GM19372 (cell line): Measurements from ENCODE around the gene NBL1.

ENCODE experiments used
- ATAC-seq: cut with Tn5 transposase; IDR thresholded peaks from one replicate; pipeline ENCODE4 v1.9.1; 2021; ENCODE audit warnings: mild to moderate bottlenecking, low read depth, moderate library complexity; ENCODE audit not compliant: unreplicated experiment

NBL1 gene

GRCh38 chr1:19643602-19644394 lies at the start of gene NBL1:
Gene NBL1, plus strand, starts transcription at chr1:19644311. Its CDS starts 10,720 bp downstream, at chr1:19655031.
- ATAC-seq = peak; percentile 66

GRCh38 chr1:19596065-19596713 lies 47.9 kb upstream of the NBL1 start:
- ATAC-seq = no peak

DNA sequence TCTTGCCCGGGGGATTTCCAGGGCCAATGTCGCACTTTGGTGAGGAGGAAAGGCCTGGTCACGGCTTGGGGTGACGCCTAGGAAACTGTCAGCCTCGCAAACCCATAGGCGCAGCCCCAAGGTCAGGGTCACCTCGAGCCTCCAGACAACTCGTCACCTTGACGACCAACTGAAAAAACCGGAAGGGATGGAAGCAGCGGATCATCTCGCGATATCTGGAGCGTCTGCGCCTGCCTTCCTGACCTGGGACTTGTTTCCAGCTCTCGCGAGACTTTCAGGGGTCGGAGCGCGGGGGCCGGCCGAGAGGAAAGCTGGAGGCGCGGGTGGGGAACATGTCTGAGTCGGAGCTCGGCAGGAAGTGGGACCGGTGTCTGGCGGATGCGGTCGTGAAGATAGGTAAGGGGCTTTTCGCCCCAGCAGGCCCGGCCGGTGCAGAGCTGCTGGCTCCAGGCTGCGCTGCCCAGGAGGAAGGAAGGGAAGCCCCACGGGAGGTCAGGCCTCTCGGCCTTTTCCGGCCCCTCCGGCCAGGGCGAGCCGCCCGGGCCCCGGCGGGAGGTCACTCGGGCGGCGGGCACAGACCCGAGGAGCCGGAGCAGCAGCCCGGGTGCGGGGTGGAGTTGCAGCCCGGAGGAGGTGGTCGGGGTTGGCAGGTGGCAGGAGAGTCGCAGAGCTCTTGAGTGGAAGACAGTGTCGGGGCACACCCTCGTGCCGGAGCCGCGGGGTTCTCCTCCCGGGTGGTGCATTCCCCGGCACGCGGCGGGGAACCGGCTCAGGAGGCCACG lies 47.2 kb upstream of the NBL1 start:
- peak; percentile 82 for ATAC-seq

GRCh38 chr1:19597496-19598309 lies 46.4 kb upstream of the NBL1 start:
- no peak for ATAC-seq

- no peak for ATAC-seq
These were observed 44.3 kb upstream of the NBL1 start for GRCh38 chr1:19599810-19600209.

DNA sequence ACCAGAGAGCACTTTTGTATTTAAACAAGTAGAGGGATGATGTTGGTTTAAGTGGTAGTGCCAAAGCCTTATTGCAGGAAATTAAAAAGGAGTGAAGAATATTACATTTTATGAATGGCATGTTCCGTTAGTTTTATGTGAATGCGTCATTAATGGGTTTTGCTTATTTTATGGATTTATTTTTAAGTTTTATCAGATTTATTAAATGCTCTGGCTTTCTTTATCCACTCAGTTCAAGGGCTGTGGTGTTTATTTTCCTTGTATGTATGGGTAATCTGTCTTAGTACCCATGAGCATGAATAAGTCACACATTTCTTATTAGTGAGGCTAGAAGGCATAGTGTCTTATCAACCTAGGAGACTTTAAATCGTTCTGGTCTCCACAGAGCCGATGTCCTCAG lies 41.6 kb upstream of the NBL1 start:
- ATAC-seq = no peak

GRCh38 chr1:19605967-19606366 lies 38.1 kb upstream of the NBL1 start:
- ATAC-seq = no peak

DNA sequence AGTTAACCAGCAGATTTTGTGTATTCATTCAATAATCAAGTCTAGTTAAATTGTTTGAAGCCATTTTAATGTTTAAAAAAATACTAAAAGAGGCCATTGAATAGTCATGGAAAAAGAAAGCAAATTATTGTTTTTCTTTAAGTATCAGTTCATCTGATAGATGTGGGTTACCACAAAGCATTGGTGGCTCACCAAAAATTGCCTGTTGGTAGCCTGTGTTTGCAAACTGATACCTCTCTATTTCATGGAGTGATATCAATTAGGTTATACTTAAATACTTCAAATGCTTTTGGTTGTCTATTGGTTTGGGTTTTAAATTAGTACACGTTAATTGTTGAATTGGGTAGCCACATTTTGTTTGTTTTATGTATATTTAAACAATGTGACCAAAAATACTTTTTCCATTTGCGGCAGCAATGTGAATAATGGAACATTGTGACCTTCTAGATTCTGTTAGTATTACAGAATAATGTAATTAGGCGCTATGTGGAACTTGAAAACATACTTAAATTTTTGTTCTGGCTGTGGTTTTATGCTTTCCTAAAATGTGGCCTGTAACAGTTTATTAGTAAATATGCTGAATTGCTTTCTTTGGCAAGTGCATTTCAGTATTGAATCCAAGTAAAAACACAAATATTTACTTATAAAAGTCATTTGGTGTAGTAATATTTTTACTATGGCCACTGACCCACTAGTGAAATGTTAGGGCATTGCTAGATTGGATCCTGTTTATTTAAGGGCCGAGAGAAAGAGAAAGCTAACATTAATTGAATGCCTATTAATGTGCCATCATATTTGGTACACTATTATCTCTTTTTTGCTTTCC lies 37.1 kb upstream of the NBL1 start:
- ATAC-seq = no peak

DNA sequence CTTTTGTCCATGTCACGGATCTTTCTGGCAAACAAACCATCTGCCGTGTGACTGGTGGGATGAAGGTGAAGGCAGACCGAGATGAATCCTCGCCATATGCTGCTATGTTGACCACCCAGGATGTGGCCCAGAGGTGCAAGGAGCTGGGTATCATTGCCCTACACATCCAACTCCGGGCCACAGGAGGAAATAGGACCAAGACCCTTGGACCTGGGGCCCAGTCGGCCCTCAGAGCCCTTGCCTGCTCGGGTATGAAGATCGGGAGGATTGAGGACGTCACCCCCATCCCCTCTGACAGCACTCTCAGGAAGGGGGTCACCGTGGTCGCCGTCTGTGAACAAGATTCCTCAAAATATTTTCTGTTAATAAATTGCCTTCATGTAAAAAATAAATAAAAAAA lies 35.9 kb upstream of the NBL1 start:
- ATAC-seq = no peak

DNA sequence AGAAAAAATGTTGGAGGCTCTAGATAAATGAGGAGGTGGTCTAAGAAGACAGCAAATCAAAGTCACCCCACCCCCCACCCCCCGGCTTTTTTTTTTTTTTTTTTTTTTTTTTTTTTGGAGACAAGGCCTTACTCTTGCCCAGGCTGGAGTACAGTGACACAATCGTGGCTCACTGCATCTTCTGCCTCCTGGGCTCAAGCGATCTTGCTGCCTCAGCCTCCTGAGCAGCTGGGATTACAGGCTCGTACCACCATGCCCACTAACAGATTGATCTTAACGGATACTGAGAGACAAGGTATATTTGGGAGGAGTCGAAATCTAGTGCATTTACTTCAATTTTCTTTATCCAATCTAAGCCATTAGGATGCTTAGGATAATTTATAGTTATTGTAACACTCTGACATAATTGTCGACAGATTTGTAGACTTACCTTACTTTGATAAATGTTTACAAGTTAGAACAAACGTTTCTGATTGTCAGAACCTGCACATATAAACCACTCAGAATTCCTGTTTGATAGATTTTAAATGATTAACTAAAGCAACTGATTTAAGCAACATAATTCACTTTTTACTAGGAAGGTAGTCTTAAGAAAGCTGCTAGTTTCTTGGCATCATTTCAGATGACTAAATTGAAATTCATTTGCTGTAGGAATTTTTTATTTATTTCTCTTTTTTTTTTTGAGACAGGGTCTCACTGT lies 33.7 kb upstream of the NBL1 start:
- ATAC-seq = no peak

GRCh38 chr1:19612530-19612929 lies 31.6 kb upstream of the NBL1 start:
- no peak for ATAC-seq

- ATAC-seq = no peak
These were observed 30.9 kb upstream of the NBL1 start for GRCh38 chr1:19613171-19613703.

GRCh38 chr1:19615438-19615837 lies 28.7 kb upstream of the NBL1 start:
- no peak for ATAC-seq

DNA sequence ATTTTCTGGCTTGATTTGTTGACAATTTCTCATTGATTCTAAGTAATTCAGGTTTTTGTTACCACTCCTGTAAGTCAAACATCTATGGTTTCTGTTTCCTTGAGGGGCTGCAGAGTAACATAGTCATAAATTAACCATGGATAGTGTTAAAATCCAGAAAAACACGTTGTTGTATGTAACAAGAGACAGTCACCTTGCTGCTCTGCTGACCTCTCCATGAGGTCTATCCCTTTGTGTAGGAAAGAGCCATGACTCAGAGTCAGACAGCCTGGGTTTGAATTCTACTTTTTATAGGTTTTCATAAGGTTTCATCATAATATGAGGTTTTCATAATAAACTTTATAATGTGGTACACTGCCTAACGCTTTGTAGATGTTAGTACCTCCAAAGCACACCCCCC lies 27.6 kb upstream of the NBL1 start:
- ATAC-seq = no peak

DNA sequence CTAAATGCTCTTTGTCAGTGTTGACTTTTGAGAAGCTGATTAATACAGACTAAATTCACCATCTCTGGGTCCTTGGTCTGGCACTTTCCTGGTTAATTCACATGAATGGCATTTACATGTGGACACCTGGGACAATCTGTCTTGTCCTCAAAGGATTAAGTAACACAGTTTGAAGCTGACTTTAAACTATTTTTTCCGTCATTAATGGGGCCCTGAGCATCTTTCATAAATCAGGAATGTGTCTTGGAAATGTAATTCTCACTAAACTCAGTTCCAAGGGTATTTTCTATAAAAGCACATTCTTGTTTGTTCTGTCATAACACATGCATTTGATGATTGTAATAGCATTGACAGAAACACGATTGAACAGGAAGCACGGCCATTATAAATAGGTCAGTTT lies 26.7 kb upstream of the NBL1 start:
- ATAC-seq = no peak

DNA sequence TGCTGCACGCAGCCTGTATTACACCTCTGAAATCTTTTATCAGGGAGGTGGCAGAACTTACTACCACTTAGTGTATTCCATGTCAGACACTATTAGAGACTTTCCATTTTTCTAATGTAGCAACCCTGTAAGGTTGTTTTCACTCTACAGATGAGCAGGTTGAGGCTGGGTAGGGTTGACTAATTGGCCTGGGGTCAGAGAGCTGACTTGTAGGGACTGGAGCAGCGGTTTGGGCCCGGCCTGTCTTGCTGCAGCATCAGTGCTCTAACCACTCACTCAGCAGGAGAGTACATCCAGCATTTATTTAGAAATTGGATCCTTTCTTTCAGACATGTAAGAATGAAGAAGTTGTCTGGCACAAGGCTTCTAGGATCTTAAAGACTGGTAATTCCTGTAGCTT lies 25.7 kb upstream of the NBL1 start:
- ATAC-seq = no peak

GRCh38 chr1:19619697-19620384 lies 24.3 kb upstream of the NBL1 start:
- no peak for ATAC-seq

GRCh38 chr1:19620786-19621185 lies 23.3 kb upstream of the NBL1 start:
- no peak for ATAC-seq
